Nephron progenitor cell (in vitro differentiated cells): ENCODE data around the gene LCA5.
"Not testable (repeated sequence)": the region's sequence is repeated elsewhere in the genome, so short reads cannot be mapped to it uniquely, and the experiment has no call there.

Experiments
- DNase-seq: peaks from one replicate; pipeline ENCODE4 v3.0.0; 2021
- H3K27ac Mint-ChIP-seq: 2 replicates; pipeline ENCODE4 v1.8.0; 2021; ENCODE audit warnings: mild to moderate bottlenecking, moderate library complexity, mixed read lengths
- H3K27me3 Mint-ChIP-seq: 2 replicates; pipeline ENCODE4 v1.8.0; 2021; ENCODE audit warnings: mild to moderate bottlenecking, low read depth, mixed read lengths; ENCODE audit not compliant: poor library complexity
- H3K36me3 Mint-ChIP-seq: 2 replicates; pipeline ENCODE4 v1.8.0; 2021; ENCODE audit warnings: low read depth, mixed read lengths
- H3K4me1 Mint-ChIP-seq: 2 replicates; pipeline ENCODE4 v1.8.0; 2021; ENCODE audit warnings: mixed read lengths
- H3K4me3 Mint-ChIP-seq: 2 replicates; pipeline ENCODE4 v1.8.0; 2021; ENCODE audit warnings: mild to moderate bottlenecking, moderate library complexity, mixed read lengths
- H3K9me3 Mint-ChIP-seq: 2 replicates; pipeline ENCODE4 v1.8.0; 2021; ENCODE audit warnings: mild to moderate bottlenecking, moderate library complexity, mixed read lengths
- CTCF ChIP-seq: fragments of 200-600 bp; sonication (generic); IDR thresholded peaks from 2 replicates; pipeline ENCODE4 v1.5.0; 2021; ENCODE audit warnings: antibody characterized with exemption

Gene LCA5

GRCh38 chr6:79544299-79544927, 7.2 kb upstream of the LCA5 start:
- Mint-ChIP-seq H3K4me3 (peak overlapping the region; percentile 73), H3K27me3 (peaks cover 4% of the 10 kb centered on the region), H3K4me1 (peaks cover 38% of the 10 kb centered on the region), H3K9me3 (no peaks in the 10 kb centered on the region), H3K27ac (peak overlapping the region; percentile 94), H3K36me3 (peaks cover 56% of the 10 kb centered on the region)
- DNase-seq, result no peak
- no peak for TF ChIP-seq CTCF

- Mint-ChIP-seq H3K36me3 (peaks cover 52% of the 10 kb centered on the region), H3K4me3 (peak overlapping the region; percentile 53), H3K9me3 (no peaks in the 10 kb centered on the region), H3K27ac (peak overlapping the region; percentile 94), H3K27me3 (peaks cover 4% of the 10 kb centered on the region), H3K4me1 (peaks cover 39% of the 10 kb centered on the region)
- DNase-seq, result no peak
- TF ChIP-seq CTCF, result no peak
These were observed 6.7 kb upstream of the LCA5 start for GRCh38 chr6:79543886-79544285.

GRCh38 chr6:79543411-79543810, 6.2 kb upstream of the LCA5 start:
- peaks cover 4% of the 10 kb centered on the region for H3K27me3 Mint-ChIP-seq
- no peak for TF ChIP-seq CTCF
- peaks cover 39% of the 10 kb centered on the region for H3K4me1 Mint-ChIP-seq
- no peaks in the 10 kb centered on the region for H3K9me3 Mint-ChIP-seq
- peaks cover 51% of the 10 kb centered on the region for H3K36me3 Mint-ChIP-seq
- H3K27ac Mint-ChIP-seq, result no peak overlapping the region
- no peak overlapping the region for H3K4me3 Mint-ChIP-seq
- DNase-seq, result no peak

- DNase-seq, result no peak
- Mint-ChIP-seq H3K27me3 (peaks cover 4% of the 10 kb centered on the region), H3K27ac (no peak overlapping the region), H3K4me3 (no peak overlapping the region), H3K9me3 (no peaks in the 10 kb centered on the region), H3K4me1 (peaks cover 12% of the 10 kb centered on the region), H3K36me3 (peaks cover 31% of the 10 kb centered on the region)
- no peak for TF ChIP-seq CTCF
These were observed 1.1 kb upstream of the LCA5 start for GRCh38 chr6:79538106-79538971.

- Mint-ChIP-seq H3K27ac (no peak overlapping the region), H3K27me3 (peaks cover 4% of the 10 kb centered on the region), H3K4me3 (no peak overlapping the region), H3K4me1 (peaks cover 14% of the 10 kb centered on the region), H3K9me3 (no peaks in the 10 kb centered on the region), H3K36me3 (peaks cover 19% of the 10 kb centered on the region)
- DNase-seq, result no peak
- TF ChIP-seq CTCF, result no peak
These were observed 661 bp downstream of the LCA5 start for GRCh38 chr6:79536585-79536953.

- Mint-ChIP-seq H3K36me3 (peaks cover 38% of the 10 kb centered on the region), H3K4me1 (peaks cover 27% of the 10 kb centered on the region)
- H3K27ac Mint-ChIP-seq, H3K4me3 Mint-ChIP-seq, H3K9me3 Mint-ChIP-seq, H3K27me3 Mint-ChIP-seq, DNase-seq: not testable (repeated sequence)
These were observed 7.7 kb downstream of the LCA5 start for GRCh38 chr6:79529567-79529966.
